Adipose tissue (tissue), 3 donors: ENCODE data around the gene MYT1. TPM values are rescaled to one million over a fixed set of nuclear protein-coding genes. Genes with fewer than 3 reads are reported as not detected.

Experiments used
- polyA plus RNA-seq, 3 donors: library from polyadenylated mRNA; stranded (reverse); fragments of 200-250 nt; gene quantifications; one replicate each; pipeline ENCODE4 v1.2.3, GENCODE V29; 2013
- donor health status: healthy with polysubstance abuse.
- donor health status: Bipolar disorder and iron deficiency.
- donor health status: healthy.

The MYT1 gene
- polyA plus RNA-seq, 3 donors, result 0.25 TPM; not detected in 2

Other genes with a start within 250 kb of the MYT1 start
- gene UCKL1, start 208.0 kb upstream of the MYT1 start, polyA plus RNA-seq, result 10 to 100 TPM; 28.9 to 44.6 (median 33.1) TPM
- gene ZNF512B, start 194.5 kb upstream of the MYT1 start, polyA plus RNA-seq, result 10 to 100 TPM in 1 of 3 donors, 1 to 10 TPM in 2; 7.4 to 10.2 (median 9.1) TPM
- 1 to 10 TPM; 2.0 to 2.7 (median 2.6) TPM for gene SAMD10, start 184.8 kb upstream of the MYT1 start, polyA plus RNA-seq
- gene PRPF6, start 183.3 kb upstream of the MYT1 start, polyA plus RNA-seq, result 10 to 100 TPM; 28.9 to 37.2 (median 34.1) TPM
- under 1 TPM; 0.56 to 0.58 (median 0.56) TPM for gene C20orf204, start 128.3 kb upstream of the MYT1 start, polyA plus RNA-seq
- gene SOX18, start 114.8 kb upstream of the MYT1 start, polyA plus RNA-seq, result 10 to 100 TPM in 2 of 3 donors, 1 to 10 TPM in 1; 8.1 to 53.5 (median 33.4) TPM
- gene TCEA2, start 101.3 kb upstream of the MYT1 start, polyA plus RNA-seq, result 10 to 100 TPM; 17.2 to 48.5 (median 35.4) TPM
- 10 to 100 TPM in 2 of 3 donors, 1 to 10 TPM in 1; 4.9 to 19.9 (median 19.2) TPM for gene RGS19, start 84.9 kb upstream of the MYT1 start, polyA plus RNA-seq
- 1 to 10 TPM in 2 of 3 donors, under 1 TPM in 1; 0.45 to 1.2 (median 1.1) TPM for gene OPRL1, start 84.4 kb upstream of the MYT1 start, polyA plus RNA-seq
- under 1 TPM in 2 of 3 donors, not detected in 1; 0.27 to 0.64 TPM for gene LKAAEAR1, start 80.1 kb upstream of the MYT1 start, polyA plus RNA-seq
- not detected for gene NPBWR2, start 56.9 kb upstream of the MYT1 start, polyA plus RNA-seq
- 10 to 100 TPM; 17.5 to 29.0 (median 21.1) TPM for gene PCMTD2, start 91.3 kb downstream of the MYT1 start, polyA plus RNA-seq